Astrocyte (in vitro differentiated cells and primary cell): ENCODE data around the gene DACT3. TPM values are rescaled to one million over a fixed set of nuclear protein-coding genes. Genes with fewer than 3 reads are reported as not detected.

Experiments
- DNase-seq: peaks from one replicate; pipeline ENCODE4 v3.0.0-alpha.2; 2010; ENCODE audit warnings: low read depth
- FAIRE-seq: peaks from 2 replicates; lab custom pipeline; 2011; peaks lifted over from hg19 to GRCh38; lab: Jason Lieb, UNC
- H2AFZ ChIP-seq: 2 replicates; pipeline ENCODE4 v1.6.0; 2012; ENCODE audit warnings: low read depth, low read length, inconsistent platforms
- H3K27ac ChIP-seq: 2 replicates; pipeline ENCODE4 v1.5.1; 2011; ENCODE audit warnings: low read depth, low read length, inconsistent platforms
- H3K27me3 ChIP-seq: 2 replicates; pipeline ENCODE4 v1.6.0; 2011; ENCODE audit warnings: low read length, inconsistent platforms; ENCODE audit not compliant: insufficient read depth
- H3K36me3 ChIP-seq: 2 replicates; pipeline ENCODE4 v1.5.1; 2011; ENCODE audit warnings: low read length, inconsistent platforms; ENCODE audit not compliant: insufficient read depth
- H3K4me1 ChIP-seq: 2 replicates; pipeline ENCODE4 v1.5.1; 2011; ENCODE audit warnings: low read length, inconsistent platforms; ENCODE audit not compliant: insufficient read depth
- H3K4me2 ChIP-seq: 2 replicates; pipeline ENCODE4 v1.6.0; 2012; ENCODE audit warnings: low read length, inconsistent platforms
- H3K4me3 ChIP-seq: 2 replicates; pipeline ENCODE4 v1.5.1; 2011; ENCODE audit warnings: low read depth, mild to moderate bottlenecking, low read length, inconsistent platforms; ENCODE audit not compliant: insufficient read depth
- H3K79me2 ChIP-seq: 2 replicates; pipeline ENCODE4 v1.6.0; 2012; ENCODE audit warnings: mild to moderate bottlenecking, low read length, inconsistent platforms; ENCODE audit not compliant: insufficient read depth
- H3K9ac ChIP-seq: 2 replicates; pipeline ENCODE4 v1.6.0; 2012; ENCODE audit warnings: mild to moderate bottlenecking, low read length, inconsistent platforms
- H3K9me3 ChIP-seq: 2 replicates; pipeline ENCODE4 v1.5.1; 2012; ENCODE audit warnings: low read depth, mild to moderate bottlenecking, low read length, inconsistent platforms; ENCODE audit not compliant: insufficient read depth
- H4K20me1 ChIP-seq: 2 replicates; pipeline ENCODE4 v1.6.0; 2012; ENCODE audit warnings: low read length, inconsistent platforms; ENCODE audit not compliant: insufficient read depth
- H3K27ac Mint-ChIP-seq: one replicate; pipeline ENCODE4 v1.8.0; 2021; ENCODE audit warnings: mild to moderate bottlenecking, mixed read lengths; ENCODE audit not compliant: unreplicated experiment
- H3K27me3 Mint-ChIP-seq: one replicate; pipeline ENCODE4 v1.8.0; 2021; ENCODE audit warnings: low read depth, mixed read lengths; ENCODE audit not compliant: unreplicated experiment
- H3K36me3 Mint-ChIP-seq: one replicate; pipeline ENCODE4 v1.8.0; 2021; ENCODE audit warnings: low read depth, mixed read lengths; ENCODE audit not compliant: unreplicated experiment
- H3K4me1 Mint-ChIP-seq: one replicate; pipeline ENCODE4 v1.8.0; 2021; ENCODE audit warnings: low read depth, mixed read lengths; ENCODE audit not compliant: unreplicated experiment
- H3K4me3 Mint-ChIP-seq: one replicate; pipeline ENCODE4 v1.8.0; 2021; ENCODE audit warnings: mild to moderate bottlenecking, moderate library complexity, mixed read lengths; ENCODE audit not compliant: unreplicated experiment
- H3K9me3 Mint-ChIP-seq: one replicate; pipeline ENCODE4 v1.8.0; 2021; ENCODE audit warnings: mild to moderate bottlenecking, mixed read lengths; ENCODE audit not compliant: unreplicated experiment
- CTCF ChIP-seq: IDR thresholded peaks from 2 replicates; pipeline ENCODE4 v1.5.1; 2011; ENCODE audit warnings: low read depth, mild to moderate bottlenecking, inconsistent platforms, low read length, moderate library complexity; ENCODE audit not compliant: insufficient read depth
- EZH2 ChIP-seq: IDR thresholded peaks from 2 replicates; pipeline ENCODE4 v1.6.1; 2012; ENCODE audit warnings: mild to moderate bottlenecking, low read length, inconsistent platforms; ENCODE audit not compliant: insufficient read depth
- total RNA-seq: library from RNA; stranded (reverse); gene quantifications from 2 replicates; pipeline ENCODE4 v1.2.1, GENCODE V29; 2021

The DACT3 gene
- total RNA-seq, 1 donor from 2014 or later = 19.8 TPM

GRCh38 chr19:46626446-46626845 lies 34.5 kb downstream of the DACT3 start:
- H3K4me1 ChIP-seq = peaks cover 17% of the 10 kb centered on the region
- no peak overlapping the region for H3K27ac Mint-ChIP-seq
- no peak overlapping the region for H3K4me3 Mint-ChIP-seq
- no peak overlapping the region for H3K4me2 ChIP-seq
- H4K20me1 ChIP-seq = no peaks in the 10 kb centered on the region
- no peak overlapping the region for H2AFZ ChIP-seq
- H3K9me3 Mint-ChIP-seq = no peaks in the 10 kb centered on the region
- DNase-seq (no peak), FAIRE-seq (no peak)
- no peaks in the 10 kb centered on the region for H3K36me3 ChIP-seq
- no peaks in the 10 kb centered on the region for H3K79me2 ChIP-seq
- H3K9me3 ChIP-seq = no peaks in the 10 kb centered on the region
- H3K27me3 ChIP-seq = no peaks in the 10 kb centered on the region
- H3K9ac ChIP-seq = no peak overlapping the region
- peaks cover 2% of the 10 kb centered on the region for H3K27me3 Mint-ChIP-seq
- no peak overlapping the region for H3K4me3 ChIP-seq
- H3K27ac ChIP-seq = no peak overlapping the region
- no peaks in the 10 kb centered on the region for H3K36me3 Mint-ChIP-seq
- H3K4me1 Mint-ChIP-seq = peaks cover 8% of the 10 kb centered on the region
- no peak for TF ChIP-seq EZH2

- Histone ChIP-seq H3K36me3 (no peaks in the 10 kb centered on the region), H3K4me2 (peak overlapping the region; percentile 71), H3K9me3 (no peaks in the 10 kb centered on the region), H3K27me3 (no peaks in the 10 kb centered on the region), H3K4me3 (no peak overlapping the region), H2AFZ (no peak overlapping the region), H3K79me2 (no peaks in the 10 kb centered on the region), H3K9ac (no peak overlapping the region), H3K4me1 (peaks cover 17% of the 10 kb centered on the region), H3K27ac (no peak overlapping the region), H4K20me1 (no peaks in the 10 kb centered on the region)
- DNase-seq (no peak), FAIRE-seq (no peak)
- TF ChIP-seq EZH2 (no peak), CTCF (no peak)
- H3K27ac Mint-ChIP-seq = no peak overlapping the region
- no peaks in the 10 kb centered on the region for H3K9me3 Mint-ChIP-seq
- peaks cover 6% of the 10 kb centered on the region for H3K4me1 Mint-ChIP-seq
- no peaks in the 10 kb centered on the region for H3K36me3 Mint-ChIP-seq
- peaks cover 2% of the 10 kb centered on the region for H3K27me3 Mint-ChIP-seq
- H3K4me3 Mint-ChIP-seq = no peak overlapping the region
Observed at GRCh38 chr19:46625731-46626130, 35.3 kb downstream of the DACT3 start.

DNA sequence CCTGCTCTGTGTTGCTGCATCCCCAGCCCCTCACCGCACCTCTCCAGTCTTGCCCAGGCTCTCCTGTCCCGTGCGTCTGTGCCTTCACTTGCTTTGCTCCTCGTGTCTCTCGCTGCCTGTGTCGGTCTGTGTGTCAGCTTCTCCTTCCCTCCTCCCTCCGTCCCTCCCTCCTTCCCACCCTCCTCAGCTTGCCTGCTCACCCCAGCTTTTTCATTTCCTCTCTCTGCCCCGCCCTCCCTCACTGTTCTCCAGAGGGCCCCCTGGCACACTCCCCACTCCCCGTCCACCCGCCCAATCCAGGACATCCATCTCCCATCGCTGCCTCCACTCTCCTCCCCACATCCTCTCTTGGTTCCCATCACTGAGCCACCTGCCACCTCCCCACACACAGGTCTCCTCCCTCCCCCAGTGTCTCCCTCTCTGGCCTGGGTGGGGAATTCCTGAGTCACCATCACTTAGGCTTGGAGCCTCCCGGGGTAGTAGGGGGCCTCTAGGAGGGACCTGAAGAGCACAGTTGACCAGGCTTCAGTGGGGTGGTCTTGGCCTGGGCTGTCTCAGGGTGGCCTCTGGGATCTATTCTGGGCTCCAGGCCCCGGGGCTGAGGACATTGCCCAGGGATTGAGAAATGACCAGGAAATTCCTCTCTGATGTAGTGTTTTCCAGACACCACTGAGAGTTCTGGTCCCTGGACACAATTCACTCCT lies 35.9 kb downstream of the DACT3 start, which contains the start of gene PTGIR:
PTGIR (minus strand) TSS at position 132 of the 704 bp plus-strand sequence. CDS start 864 bp downstream, outside the sequence.
- H3K27ac Mint-ChIP-seq = no peak within 1 kb of the TSS
- no peak within 1 kb of the TSS for H3K27ac ChIP-seq
- peaks cover 21% of the 10 kb centered on the region for H3K4me1 ChIP-seq
- H2AFZ ChIP-seq = peak within 1 kb of the TSS; percentile 73
- no peaks in the 10 kb centered on the region for H3K9me3 Mint-ChIP-seq
- H3K9me3 ChIP-seq = no peaks in the 10 kb centered on the region
- H3K4me1 Mint-ChIP-seq = peaks cover 8% of the 10 kb centered on the region
- no peak within 1 kb of the TSS for H3K4me3 ChIP-seq
- H4K20me1 ChIP-seq = no peaks in the 10 kb centered on the region
- H3K79me2 ChIP-seq = no peaks in the 10 kb centered on the region
- no peak for TF ChIP-seq CTCF
- TF ChIP-seq EZH2 = no peak
- H3K27me3 Mint-ChIP-seq = peaks cover 3% of the 10 kb centered on the region
- FAIRE-seq (peak; percentile 41), DNase-seq (peak; percentile 47)
- H3K4me2 ChIP-seq = peak within 1 kb of the TSS; percentile 71
- H3K9ac ChIP-seq = peak within 1 kb of the TSS; percentile 35
- H3K36me3 Mint-ChIP-seq = no peaks in the 10 kb centered on the region
- no peak within 1 kb of the TSS for H3K4me3 Mint-ChIP-seq
- no peaks in the 10 kb centered on the region for H3K27me3 ChIP-seq
- H3K36me3 ChIP-seq = no peaks in the 10 kb centered on the region
